Measurements from ENCODE around the gene MASP2. TPM values are rescaled to one million over a fixed set of nuclear protein-coding genes. Genes with fewer than 3 reads are reported as not detected.

Gene MASP2
- total RNA-seq, 1 experiment from 2014 or later = 0.25 TPM

GRCh38 chr1:10979483-10979920, 67.5 kb downstream of the MASP2 start:
- Histone ChIP-seq H3K9me2 (ENCODE audit: insufficient read depth) (no peaks in the 10 kb centered on the region), H3K36me3 (ENCODE audit: control insufficient read depth in 1 of 2, insufficient read depth in 2 of 2, low read length in 2 of 2) (no peaks in the 10 kb centered on the region), H3K27me3 (ENCODE audit: insufficient read depth, low read length) (no peaks in the 10 kb centered on the region), H3K9ac (ENCODE audit: low read length) (no peak overlapping the region), H4K20me1 (ENCODE audit: insufficient read depth) (no peaks in the 10 kb centered on the region), H3K27ac (ENCODE audit: low read depth, low read length) (no peak overlapping the region), H2AFZ (ENCODE audit: low read depth, low read length, poor library complexity, severe bottlenecking) (no peak overlapping the region), H3K9me3 (ENCODE audit: control insufficient read depth in 1 of 2, insufficient read depth in 1 of 2, low read depth in 1 of 2, low read length in 2 of 2) (no peaks in the 10 kb centered on the region), H3K79me2 (ENCODE audit: insufficient read depth, low read length) (no peaks in the 10 kb centered on the region), H3K4me3 (replicated peaks in 1 of 2; ENCODE audit: low read depth in 1 of 2, low read length in 2 of 2) (no peak overlapping the region), H3K4me2 (ENCODE audit: low read length) (no peak overlapping the region), H3K4me1 (ENCODE audit: control insufficient read depth in 1 of 2, insufficient read depth in 2 of 2, low read length in 2 of 2) (peaks cover 2 to 19% of the 10 kb centered on the region in 2 experiments; a peak in 3 of 4 replicates)
- intact Hi-C loops (cut with micrococcal nuclease) = no loop called here
- RAD21 ChIA-PET (ENCODE audit: low non-redundant PET in 1 of 2, low total read pairs in 2 of 2, uncharacterized antibody in 2 of 2, unreplicated experiment in 2 of 2) = no interaction called here
- CTCF ChIA-PET = no interaction called here
- BruUV-seq (replicated peaks) = no TSS peak
- DNase-seq (ENCODE audit: low read depth, low spot score) (no peak), ATAC-seq (no peak)
- POLR2A ChIA-PET = no interaction called here
- TF ChIP-seq JUND (IDR thresholded peaks at IDR 0.05) = no peak
- no peak for TF ChIP-seq REST (IDR thresholded peaks at IDR 0.05; ENCODE audit: low read depth)
- no peak for TF ChIP-seq SIN3A (IDR thresholded peaks at IDR 0.05; ENCODE audit: low read depth)
- TF ChIP-seq, protein P1, sequence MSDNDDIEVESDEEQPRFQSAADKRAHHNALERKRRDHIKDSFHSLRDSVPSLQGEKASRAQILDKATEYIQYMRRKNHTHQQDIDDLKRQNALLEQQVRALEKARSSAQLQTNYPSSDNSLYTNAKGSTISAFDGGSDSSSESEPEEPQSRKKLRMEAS (IDR thresholded peaks at IDR 0.05) = no peak

GRCh38 chr1:10978719-10979118, 68.3 kb downstream of the MASP2 start:
- intact Hi-C loops (cut with micrococcal nuclease) = no loop called here
- ChIA-PET POLR2A (no interaction called here), RAD21 (ENCODE audit: low non-redundant PET in 1 of 2, low total read pairs in 2 of 2, uncharacterized antibody in 2 of 2, unreplicated experiment in 2 of 2) (no interaction called here), CTCF (no interaction called here)
- DNase-seq (ENCODE audit: low read depth, low spot score) (no peak), ATAC-seq (no peak)
- peaks cover 2 to 19% of the 10 kb centered on the region in 2 experiments; a peak in 3 of 4 replicates for H3K4me1 ChIP-seq (ENCODE audit: control insufficient read depth in 1 of 2, insufficient read depth in 2 of 2, low read length in 2 of 2)
- no peaks in the 10 kb centered on the region for H3K36me3 ChIP-seq (ENCODE audit: control insufficient read depth in 1 of 2, insufficient read depth in 2 of 2, low read length in 2 of 2)
- no peak overlapping the region for H3K4me3 ChIP-seq (replicated peaks in 1 of 2; ENCODE audit: low read depth in 1 of 2, low read length in 2 of 2)
- no peaks in the 10 kb centered on the region for H3K27me3 ChIP-seq (ENCODE audit: insufficient read depth, low read length)
- H2AFZ ChIP-seq (ENCODE audit: low read depth, low read length, poor library complexity, severe bottlenecking) = no peak overlapping the region
- no peak overlapping the region for H3K4me2 ChIP-seq (ENCODE audit: low read length)
- BruUV-seq (replicated peaks) = no TSS peak
- H4K20me1 ChIP-seq (ENCODE audit: insufficient read depth) = no peaks in the 10 kb centered on the region
- no peak overlapping the region for H3K9ac ChIP-seq (ENCODE audit: low read length)
- no peaks in the 10 kb centered on the region for H3K9me2 ChIP-seq (ENCODE audit: insufficient read depth)
- H3K9me3 ChIP-seq (ENCODE audit: control insufficient read depth in 1 of 2, insufficient read depth in 1 of 2, low read depth in 1 of 2, low read length in 2 of 2) = no peaks in the 10 kb centered on the region
- no peak overlapping the region for H3K27ac ChIP-seq (ENCODE audit: low read depth, low read length)
- no peaks in the 10 kb centered on the region for H3K79me2 ChIP-seq (ENCODE audit: insufficient read depth, low read length)
- no peak for TF ChIP-seq POLR2AphosphoS5 (IDR thresholded peaks at IDR 0.05; ENCODE audit: low read depth, low read length)
- TF ChIP-seq TCF7L2 (IDR thresholded peaks at IDR 0.05; ENCODE audit: borderline replicate concordance, extremely low read depth, insufficient read depth, insufficient read length) = no peak
- TF ChIP-seq SP1 (IDR thresholded peaks at IDR 0.05; ENCODE audit: low read depth) = no peak
- no peak for TF ChIP-seq EZH2phosphoT487 (IDR thresholded peaks at IDR 0.05; ENCODE audit: borderline replicate concordance)
- no peak for TF ChIP-seq ZBTB33 (IDR thresholded peaks at IDR 0.05; ENCODE audit: extremely low read depth, insufficient replicate concordance, low read length)
- no peak for TF ChIP-seq CBX3 (IDR thresholded peaks at IDR 0.05; ENCODE audit: low read depth)
- TF ChIP-seq EGR1 (IDR thresholded peaks at IDR 0.05; ENCODE audit: low read depth) = no peak
- no peak for TF ChIP-seq REST (IDR thresholded peaks at IDR 0.05; ENCODE audit: low read depth)
